HuH-7.5 (cell line): Measurements from ENCODE around the gene KRTAP4-8.
"Not testable (repeated sequence)": the region's sequence is repeated elsewhere in the genome, so short reads cannot be mapped to it uniquely, and the experiment has no call there.

ENCODE experiments used
- DNase-seq: peaks from one replicate; pipeline ENCODE4 v3.0.0; 2011; ENCODE audit warnings: low spot score

KRTAP4-8 gene

DNA sequence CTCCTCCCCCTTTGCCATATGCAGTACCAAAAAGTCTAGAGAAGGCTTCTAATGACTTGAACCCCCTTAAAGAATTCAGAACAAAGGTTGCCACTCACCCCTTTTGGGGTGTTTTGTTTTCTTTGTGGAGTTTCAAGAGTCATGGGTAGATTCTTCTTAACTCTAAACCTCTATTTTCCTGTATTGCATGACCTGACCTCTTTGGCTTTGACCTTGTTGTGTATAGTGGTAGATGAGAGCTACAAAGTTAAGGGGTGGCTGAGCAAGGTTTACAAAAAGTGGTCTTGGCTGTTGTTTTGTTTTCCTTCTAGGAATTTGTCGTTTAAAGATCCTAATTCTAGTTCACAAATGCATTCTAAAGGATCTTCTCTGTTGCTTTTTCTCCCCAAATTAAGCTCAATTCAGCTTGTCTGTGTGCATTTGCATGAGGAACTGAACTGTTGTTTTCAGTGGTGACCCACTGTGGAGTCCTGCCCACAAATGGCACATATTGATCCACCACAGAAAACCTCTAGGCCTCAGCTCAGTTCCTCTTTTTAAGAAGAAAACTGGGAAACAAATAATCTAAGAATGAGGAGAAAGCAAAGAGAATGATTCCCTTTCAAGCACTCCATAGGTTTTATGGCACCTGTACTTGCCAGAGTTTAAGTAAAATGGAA is 10.9 kb upstream of the KRTAP4-8 start:
- DNase-seq, result not testable (repeated sequence)

DNA sequence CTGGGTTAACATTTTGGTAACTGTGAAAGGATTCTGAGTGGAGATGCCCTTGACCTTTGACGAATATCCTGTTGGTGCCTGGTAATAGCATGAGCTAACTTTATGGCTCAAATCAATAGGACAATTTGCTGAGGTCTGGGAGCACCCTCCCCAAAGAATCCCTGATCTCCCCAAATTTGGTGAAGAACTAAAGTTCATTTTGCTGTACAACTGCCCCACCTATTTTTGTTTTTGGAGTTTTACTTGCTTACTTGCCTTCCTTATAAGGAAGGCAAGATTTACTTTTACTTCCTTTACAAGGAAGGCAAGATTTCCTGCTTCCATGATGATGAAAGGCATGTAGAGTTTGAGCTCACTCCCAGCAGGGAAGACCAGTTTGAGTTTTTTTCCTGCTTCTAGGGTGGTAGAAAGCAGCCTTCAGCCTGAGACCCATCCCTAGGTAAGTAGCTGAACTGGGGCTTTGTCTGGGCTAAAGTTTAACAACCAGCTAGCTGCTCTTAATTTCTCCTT is 10.1 kb upstream of the KRTAP4-8 start:
- DNase-seq, result no peak

DNA sequence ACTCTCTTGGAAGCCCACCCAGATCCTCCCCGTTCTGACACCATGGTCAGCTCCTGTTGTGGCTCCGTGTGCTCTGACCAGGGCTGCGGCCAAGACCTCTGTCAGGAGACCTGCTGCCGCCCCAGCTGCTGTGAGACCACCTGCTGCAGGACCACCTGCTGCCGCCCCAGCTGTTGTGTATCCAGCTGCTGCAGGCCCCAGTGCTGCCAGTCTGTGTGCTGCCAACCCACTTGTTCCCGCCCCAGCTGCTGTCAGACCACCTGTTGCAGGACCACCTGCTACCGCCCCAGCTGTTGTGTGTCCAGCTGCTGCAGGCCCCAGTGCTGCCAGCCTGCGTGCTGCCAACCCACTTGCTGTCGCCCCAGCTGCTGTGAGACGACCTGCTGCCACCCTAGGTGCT is 7.4 kb upstream of the KRTAP4-8 start, which contains the start of gene KRTAP4-9:
KRTAP4-9 (plus strand) TSS at position 43 of the 400 bp plus-strand sequence; CDS start at position 43, 0 bp downstream.
- not testable (repeated sequence) for DNase-seq

DNA sequence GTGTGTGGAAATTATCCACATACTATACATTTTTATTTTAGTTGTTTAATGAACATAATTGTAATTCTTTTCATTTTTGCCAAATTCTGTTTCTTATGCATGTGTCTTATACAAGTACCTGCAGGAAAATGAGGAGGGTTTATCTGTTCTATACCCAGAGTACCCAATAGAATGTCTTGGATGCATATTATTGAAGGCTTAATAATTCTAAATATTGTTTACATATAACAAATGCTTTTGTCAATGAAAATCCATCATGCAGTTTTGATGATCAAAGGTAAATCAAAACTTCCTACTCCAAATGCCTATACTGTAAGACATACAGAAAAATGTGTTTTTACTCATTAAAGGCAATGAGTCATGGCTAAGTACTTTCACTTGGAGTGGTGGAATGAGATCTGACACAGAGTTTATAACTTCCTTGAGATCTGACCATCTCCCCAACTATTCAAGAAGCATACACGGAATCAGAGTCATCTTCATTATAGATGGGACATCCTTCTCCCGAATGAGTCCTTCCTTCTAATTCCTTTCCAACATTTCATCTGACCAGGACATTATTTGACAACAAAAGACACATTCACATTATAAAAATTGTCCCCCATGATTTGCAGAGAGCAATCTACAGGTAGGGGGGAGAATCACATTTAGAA is 6.6 kb upstream of the KRTAP4-8 start:
- not testable (repeated sequence) for DNase-seq

DNA sequence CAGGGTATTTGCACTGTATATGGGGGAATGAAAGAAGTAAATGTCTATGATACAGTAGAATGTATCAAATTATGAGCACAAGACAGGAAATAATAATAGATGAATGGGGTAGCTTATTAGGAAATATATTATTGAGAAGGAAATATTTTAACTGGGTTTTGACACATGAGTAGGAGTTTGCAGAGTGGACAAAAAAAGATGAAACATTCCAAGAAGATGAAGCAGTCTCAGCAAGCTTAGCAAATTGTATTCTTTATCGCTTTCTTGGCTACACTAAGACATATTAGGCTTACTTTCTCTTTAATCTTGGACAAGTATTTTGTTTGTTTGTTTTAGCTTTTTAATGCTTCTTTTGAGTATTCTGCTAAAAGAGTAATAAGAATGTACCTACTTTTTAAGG is 6.0 kb upstream of the KRTAP4-8 start:
- DNase-seq, result no peak

DNA sequence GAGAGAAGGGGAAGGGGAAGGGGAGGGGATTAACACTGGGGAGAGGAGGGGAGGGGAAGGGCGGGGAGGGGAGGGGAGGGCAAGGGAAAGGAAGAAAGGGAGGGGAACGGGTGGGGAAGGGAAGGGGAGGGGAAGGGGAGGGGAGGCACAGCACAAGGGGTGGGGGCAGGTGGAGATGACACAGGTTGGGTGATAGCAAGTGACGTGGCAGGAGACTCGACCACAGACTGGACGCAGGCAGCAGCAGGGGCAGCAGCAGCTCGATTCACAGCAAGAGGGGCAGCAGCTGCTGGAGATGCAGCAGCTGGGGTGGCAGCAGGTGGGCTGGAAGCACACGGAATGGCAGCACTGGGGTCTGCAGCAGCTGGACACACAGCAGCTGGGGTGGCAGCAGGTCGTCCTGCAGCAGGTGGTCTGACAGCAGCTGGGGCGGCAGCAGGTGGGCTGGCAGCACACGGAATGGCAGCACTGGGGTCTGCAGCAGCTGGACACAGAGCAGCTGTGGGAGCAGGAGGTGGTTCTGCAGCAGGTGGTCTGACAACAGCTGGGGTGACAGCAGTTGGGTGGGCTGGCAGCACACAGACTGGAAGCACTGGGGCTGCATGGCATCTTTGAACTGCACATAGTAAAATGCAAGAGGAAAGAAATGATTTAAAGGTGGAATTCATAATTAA is 3.8 kb upstream of the KRTAP4-8 start, which contains the start of gene KRTAP4-16:
KRTAP4-16 (minus strand) TSS at position 624 of the 674 bp plus-strand sequence; CDS start at position 624, 0 bp downstream.
- DNase-seq, result no peak

DNA sequence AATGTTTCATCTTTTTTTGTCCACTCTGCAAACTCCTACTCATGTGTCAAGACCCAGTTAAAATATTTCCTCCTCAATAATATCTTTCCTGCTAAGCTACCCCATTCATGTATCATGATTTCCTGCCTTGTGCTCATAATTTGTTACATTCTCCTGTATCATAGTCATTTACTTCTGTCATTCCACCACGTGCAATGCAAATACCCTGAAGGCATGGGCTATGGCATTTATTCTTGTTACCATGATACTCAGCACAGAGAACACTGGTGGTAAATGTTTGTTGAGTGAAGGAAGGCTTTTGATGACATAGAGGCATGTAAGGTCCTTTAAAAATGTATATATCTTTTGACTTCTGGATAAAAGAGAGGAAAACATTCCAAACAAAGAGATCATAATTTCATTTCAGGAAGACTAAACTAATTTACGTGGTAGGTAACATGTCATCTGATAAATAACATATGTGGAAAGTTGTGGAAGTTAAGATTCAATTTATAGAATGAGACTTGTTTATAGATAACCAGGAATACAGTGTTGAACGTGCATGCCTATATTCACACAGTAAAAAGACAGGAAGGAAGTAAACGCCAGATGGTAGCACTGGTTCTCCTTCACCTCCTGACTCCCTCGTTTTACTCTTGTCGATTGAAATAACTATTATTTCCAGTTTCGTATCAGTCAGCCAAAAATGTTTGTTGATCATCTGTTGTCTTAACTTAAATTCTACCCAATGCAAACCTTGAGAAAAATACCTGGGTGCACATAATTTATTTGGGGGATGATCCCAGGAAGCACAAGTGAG is 1.9 kb upstream of the KRTAP4-8 start:
- DNase-seq, result not testable (repeated sequence)

DNA sequence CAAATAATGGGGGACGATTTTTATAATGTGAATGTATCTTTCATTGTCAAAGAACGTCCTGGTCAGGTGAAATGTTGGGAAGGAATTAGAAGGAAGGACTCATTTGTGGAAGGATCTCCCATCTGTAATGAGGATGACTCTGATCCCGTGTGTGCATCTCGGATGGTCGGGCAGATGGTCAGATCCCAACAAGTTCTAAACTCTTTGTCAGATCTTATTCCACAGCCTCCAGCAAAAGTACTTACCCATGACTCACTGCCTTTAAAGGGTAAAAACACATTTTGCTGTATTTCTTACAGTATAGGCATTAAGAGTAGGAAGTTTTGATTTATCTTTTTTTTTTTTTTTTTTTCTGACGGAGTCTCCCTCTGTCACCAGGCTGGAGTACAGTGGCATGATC is 539 bp upstream of the KRTAP4-8 start:
- DNase-seq, result no peak

DNA sequence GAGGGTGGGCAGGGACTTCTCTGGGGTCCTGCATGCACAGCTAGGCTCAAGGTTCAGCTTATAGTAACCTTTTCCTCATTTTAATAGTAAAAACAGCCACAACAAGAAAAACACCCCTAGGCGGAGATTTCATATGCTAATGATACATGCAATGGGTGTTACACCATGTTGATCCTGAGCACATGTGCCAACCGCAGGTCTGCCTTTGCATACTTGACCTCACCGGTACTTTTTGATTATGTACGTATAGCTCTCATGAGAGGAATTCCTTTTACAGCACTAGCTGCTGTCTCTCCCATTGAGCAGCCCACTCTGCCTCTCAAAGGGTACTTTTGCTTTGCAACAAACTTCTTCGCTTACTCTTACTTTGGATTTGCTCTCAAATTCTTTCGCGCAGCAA is 1.9 kb downstream of the KRTAP4-8 start:
- DNase-seq, result no peak

DNA sequence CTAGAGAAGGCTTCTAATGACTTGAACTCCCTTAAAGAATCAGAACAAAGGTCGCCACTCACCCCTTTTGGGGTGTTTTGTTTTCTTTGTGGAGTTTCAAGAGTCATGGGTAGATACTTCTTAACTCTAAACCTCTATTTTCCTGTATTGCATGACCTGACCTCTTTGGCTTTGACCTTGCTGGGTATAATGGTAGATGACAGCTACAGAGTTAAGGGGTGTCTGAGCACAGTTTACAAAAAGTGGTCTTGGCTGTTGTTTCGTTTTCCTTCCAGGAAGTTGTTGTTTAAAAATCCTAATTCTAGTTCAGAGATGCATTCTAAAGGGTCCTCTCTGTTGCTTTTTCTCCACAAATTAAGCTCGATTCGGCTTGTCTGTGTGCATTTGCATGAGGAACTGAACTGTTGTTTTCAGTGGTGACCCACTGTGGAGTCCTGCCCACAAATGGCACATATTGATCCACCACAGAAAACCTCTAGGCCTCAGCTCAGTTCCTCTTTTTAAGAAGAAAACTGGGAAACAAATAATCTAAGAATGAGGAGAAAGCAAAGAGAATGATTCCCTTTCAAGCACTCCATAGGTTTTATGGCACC is 9.1 kb downstream of the KRTAP4-8 start:
- DNase-seq, result not testable (repeated sequence)

DNA sequence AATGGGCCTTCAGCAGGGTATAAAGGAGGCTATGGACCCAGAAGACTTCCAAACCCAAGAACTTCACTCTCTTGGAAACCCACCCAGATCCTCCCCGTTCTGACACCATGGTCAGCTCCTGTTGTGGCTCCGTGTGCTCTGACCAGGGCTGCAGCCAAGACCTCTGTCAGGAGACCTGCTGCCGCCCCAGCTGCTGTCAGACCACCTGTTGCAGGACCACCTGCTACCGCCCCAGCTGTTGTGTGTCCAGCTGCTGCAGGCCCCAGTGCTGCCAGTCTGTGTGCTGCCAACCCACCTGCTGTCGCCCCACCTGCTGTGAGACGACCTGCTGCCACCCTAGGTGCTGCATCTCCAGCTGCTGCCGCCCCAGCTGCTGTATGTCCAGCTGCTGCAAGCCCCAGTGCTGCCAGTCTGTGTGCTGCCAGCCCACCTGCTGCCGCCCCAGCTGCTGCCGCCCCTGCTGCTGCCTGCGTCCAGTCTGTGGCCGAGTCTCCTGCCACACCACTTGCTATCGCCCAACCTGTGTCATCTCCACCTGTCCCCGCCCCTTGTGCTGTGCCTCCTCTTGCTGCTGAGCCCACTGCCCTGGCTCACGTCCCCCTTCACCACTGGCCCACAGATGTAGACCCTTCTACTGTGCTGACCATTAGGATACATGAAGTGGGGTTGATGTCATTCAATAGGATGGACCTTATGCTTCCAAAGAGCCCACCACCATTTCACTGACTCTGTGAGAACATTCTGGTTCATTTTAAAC is 13.7 kb downstream of the KRTAP4-8 start, which contains the start of gene KRTAP4-7:
KRTAP4-7 (plus strand) TSS at position 51 of the 757 bp plus-strand sequence; CDS start at position 108, 57 bp downstream.
- not testable (repeated sequence) for DNase-seq

DNA sequence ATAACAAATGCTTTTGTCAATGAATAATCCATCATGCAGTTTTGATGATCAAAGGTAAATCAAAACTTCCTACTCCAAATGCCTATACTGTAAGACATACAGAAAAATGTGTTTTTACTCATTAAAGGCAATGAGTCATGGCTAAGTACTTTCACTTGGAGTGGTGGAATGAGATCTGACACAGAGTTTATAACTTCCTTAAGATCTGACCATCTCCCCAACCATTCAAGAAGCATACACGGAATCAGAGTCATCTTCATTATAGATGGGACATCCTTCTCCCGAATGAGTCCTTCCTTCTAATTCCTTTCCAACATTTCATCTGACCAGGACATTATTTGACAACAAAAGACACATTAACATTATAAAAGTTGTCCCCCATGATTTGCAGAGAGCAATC is 14.5 kb downstream of the KRTAP4-8 start:
- DNase-seq, result not testable (repeated sequence)

DNA sequence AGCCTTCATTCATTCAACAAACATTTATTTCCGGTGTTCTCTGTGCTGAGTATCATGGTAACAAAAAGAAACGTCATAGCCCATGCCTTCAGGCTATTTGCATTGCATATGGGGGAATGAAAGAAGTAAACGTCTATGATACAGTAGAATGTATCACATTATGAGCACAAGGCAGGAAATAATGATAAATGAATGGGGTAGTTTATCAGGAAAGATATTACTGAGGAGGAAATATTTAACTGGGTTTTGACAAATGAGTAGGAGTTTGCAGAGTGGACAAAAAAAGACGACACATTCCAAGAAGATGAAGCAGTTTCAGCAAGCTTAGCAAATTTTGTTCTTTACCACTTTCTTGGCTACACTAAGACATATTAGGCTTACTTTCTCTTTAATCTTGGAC is 15.3 kb downstream of the KRTAP4-8 start:
- no peak for DNase-seq

DNA sequence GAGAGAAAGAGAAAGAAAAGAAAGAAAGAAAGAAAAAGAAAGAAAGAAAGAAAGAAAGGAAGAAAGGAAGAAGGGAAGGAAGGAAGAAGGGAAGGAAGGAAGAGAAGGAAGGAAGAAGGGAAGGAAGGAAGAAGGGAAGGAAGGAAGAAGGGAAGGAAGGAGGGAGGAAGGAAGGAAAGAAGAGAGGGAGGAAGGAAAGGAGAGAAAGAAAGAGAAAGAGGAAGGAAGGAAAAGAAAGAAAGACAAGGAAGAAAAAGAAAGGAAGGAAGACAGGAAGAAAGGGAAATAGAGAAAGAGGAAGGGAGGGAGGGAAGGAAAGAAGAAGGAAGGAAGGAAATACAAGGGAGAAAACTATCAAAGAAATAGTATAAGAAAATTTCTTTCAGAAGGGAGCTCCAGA is 21.2 kb downstream of the KRTAP4-8 start:
- DNase-seq, result no peak

DNA sequence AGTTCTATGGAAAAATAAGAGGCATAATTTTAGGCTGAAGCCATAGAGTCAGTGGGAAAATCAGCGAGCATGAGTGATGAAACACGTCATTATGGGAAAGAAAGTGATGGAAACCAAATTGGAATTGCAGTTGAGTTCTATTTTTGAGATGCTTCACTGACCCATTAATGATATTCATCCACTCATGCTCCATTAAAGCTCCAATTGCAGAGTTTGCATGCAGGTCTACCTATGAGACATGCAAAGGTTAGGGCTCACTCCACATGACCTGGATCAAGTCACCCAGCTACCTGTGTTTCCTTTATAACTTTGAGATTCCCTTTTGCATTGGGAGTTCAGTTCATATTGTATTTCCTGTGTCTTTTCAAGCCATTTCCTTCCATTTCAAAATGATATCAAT is 24.3 kb downstream of the KRTAP4-8 start:
- no peak for DNase-seq

DNA sequence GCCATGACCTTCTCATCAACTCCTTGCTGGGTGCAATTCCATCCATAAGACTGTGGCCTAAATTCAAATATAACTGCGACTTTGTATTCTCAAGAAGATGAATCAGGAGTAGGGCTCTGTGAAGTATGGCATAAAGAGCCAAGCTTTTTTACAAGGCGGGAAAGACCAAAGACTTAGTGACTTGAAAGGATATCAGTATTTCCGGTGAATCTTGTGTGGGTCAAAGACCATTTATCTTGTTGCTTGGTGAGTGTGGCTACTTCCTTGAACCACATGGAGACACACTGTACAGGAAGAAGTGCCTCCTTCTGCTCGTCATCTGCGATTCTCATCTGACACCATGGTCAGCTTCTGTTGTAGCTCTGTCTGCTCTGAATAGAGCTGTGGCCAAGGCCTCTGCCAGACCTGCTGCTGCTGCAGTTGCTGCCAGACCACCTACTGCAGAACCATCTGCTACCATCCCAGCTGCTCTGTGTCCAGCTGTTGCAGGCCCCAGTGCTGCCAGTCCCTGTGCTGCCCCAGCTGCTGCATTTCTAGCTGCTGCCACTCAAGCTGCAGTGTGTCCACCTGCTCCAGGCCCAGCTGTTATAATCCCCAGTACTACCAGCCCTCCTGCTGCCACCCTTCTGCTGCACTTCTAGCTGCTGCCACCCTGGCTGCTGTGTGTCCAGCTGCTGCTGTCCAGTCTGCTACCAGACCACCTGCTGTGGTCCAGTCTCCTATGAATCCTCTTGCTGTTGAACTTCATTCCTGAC is 26.2 kb downstream of the KRTAP4-8 start:
- DNase-seq, result no peak

DNA sequence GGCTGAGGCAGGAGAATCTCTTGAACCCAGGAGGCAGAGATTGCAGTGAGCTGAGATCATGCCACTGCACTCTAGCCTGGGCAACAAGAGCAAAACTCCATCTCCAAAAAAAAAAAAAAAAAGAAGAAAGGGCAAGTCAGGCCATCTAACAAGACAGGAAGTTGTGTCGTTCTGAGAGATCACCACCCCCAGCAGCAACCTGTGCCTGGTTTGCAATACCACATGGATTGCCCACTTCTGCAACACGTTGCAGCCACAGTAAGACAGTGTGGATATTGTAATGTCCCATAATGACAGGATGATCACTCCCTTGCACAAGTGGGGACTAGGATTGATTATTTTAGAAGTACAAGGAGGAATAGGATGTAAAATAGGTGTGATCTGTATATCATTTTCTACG is 28.9 kb downstream of the KRTAP4-8 start:
- DNase-seq, result no peak

DNA sequence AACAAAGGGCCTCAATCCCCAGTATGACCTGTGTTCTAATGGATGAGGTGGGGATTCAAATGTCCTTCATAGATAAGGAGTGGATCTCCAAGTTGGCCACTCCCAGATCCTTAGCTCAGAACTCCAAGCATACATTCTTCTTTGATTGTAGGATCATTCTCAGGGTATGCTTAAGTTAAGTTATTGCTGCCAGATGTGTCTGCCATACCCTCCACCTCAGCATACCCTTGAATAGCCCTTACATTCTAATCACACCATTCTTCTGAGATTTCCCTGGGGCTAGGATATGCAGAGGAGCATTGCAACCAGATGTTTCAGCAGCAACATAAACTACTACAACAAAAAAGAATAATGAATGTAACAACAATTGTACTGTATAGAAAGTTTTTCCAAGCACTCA is 30.7 kb downstream of the KRTAP4-8 start:
- DNase-seq, result no peak

DNA sequence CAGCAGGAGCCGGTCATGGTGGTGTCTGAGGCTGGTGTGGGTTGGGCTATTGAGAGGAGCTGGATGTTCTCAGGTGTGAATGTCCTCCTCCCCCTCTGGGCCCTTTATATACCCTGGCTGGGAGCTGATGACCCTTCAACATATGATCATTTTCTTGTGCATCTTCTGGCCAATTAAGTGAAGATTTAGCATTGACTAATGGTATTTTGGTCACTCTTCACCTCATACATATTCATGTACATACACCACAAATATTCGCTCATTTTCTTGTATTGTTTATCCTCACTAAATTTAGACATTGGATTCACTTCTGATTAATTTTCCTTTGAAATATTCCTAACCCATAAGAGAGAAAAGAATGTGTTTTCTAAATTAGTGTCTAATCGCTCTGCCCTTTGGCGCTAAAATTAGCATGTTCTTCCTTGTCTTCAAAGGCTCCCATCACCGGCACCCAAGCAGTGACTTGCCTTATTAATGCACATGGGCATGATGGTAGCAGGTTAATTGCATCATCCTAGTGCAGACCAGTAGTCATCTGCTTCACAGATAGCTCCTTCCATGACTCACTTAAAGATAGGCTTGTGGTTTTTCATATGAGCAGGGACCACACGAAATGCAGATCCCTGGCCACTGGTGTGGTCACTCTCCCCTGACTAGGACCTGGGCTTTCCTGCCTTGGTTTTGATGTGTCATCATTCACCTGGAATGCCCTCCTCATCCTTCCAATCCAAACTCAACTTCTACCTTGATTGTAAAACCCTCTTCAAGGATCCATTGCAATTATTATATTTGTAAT is 31.9 kb downstream of the KRTAP4-8 start, which contains the start of gene KRTAP2-4:
KRTAP2-4 (minus strand) TSS at position 51 of the 796 bp plus-strand sequence; CDS start at position 17, 34 bp downstream.
- no peak for DNase-seq
